Stimulated activated memory B cell treated with anti-CD40 and anti-IgM and Interleukin-4, amounts not matched to agents 10 μg/mL and 1 μg/mL and 100 μg/mL, for 72 hours (primary cell): ENCODE data around the gene TSPAN9.

ENCODE experiments used
- ATAC-seq: fragments of 150-1000 bp; cut with Tn5 transposase; 2 replicates; pipeline ENCODE4 v1.10.0; 2021
- H3K27ac Mint-ChIP-seq: one replicate; pipeline ENCODE4 v1.8.0; 2022; ENCODE audit warnings: mild to moderate bottlenecking, mixed read lengths
- H3K27me3 Mint-ChIP-seq: one replicate; pipeline ENCODE4 v1.8.0; 2022; ENCODE audit warnings: mixed read lengths
- H3K36me3 Mint-ChIP-seq: one replicate; pipeline ENCODE4 v1.8.0; 2022; ENCODE audit warnings: mixed read lengths
- H3K4me1 Mint-ChIP-seq: one replicate; pipeline ENCODE4 v1.8.0; 2022; ENCODE audit warnings: mixed read lengths
- H3K4me3 Mint-ChIP-seq: one replicate; pipeline ENCODE4 v1.8.0; 2022; ENCODE audit warnings: mild to moderate bottlenecking, moderate library complexity, mixed read lengths
- H3K9me3 Mint-ChIP-seq: one replicate; pipeline ENCODE4 v1.8.0; 2022; ENCODE audit warnings: mixed read lengths

The TSPAN9 gene

DNA sequence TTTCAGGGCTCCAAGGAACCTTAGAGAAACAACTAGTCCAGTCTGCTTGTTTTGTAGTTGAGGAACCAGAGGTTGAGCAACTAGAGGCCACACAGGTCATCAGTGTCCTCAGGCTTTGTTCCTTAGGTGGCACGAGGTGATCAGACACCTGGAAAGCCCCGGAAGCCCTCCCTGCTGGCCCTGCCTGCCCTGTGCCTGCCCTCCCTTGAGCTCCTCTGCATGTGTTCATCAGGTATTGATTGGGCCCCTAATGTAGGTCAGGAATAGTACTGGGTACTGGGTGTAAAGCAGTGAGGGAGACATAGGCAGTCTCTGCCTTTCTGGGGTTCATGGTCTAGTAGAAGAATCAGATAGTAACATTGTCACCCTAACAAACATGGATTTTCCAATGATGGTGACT is 114.3 kb downstream of the TSPAN9 start:
- ATAC-seq = no peak
- peaks cover 34% of the 10 kb centered on the region for H3K4me1 Mint-ChIP-seq
- peaks cover 50% of the 10 kb centered on the region for H3K27me3 Mint-ChIP-seq
- no peaks in the 10 kb centered on the region for H3K36me3 Mint-ChIP-seq
- H3K4me3 Mint-ChIP-seq = no peak overlapping the region
- H3K9me3 Mint-ChIP-seq = no peaks in the 10 kb centered on the region
- H3K27ac Mint-ChIP-seq = no peak overlapping the region

DNA sequence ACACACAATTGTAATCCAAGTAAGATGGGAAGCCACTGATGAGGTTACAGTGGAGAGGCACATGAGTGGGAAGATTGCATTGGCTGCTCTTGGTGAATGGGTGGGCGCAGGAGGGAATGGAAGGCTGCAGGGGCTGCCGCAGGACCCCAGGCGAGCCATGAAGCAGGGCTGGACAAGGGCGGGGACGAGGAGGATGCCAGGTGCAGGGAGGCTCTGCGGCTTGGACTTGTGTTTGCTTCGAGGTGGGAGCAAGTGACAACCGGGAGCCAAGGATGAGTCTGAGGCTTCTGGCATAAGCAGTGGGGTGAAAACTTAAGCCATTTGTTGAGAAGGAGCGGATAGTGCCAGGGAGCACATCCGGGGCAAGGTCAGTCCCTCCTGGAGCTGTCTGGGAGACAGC is 115.0 kb downstream of the TSPAN9 start:
- peaks cover 29% of the 10 kb centered on the region for H3K4me1 Mint-ChIP-seq
- H3K27ac Mint-ChIP-seq = no peak overlapping the region
- no peak for ATAC-seq
- no peaks in the 10 kb centered on the region for H3K9me3 Mint-ChIP-seq
- no peak overlapping the region for H3K4me3 Mint-ChIP-seq
- no peaks in the 10 kb centered on the region for H3K36me3 Mint-ChIP-seq
- peaks cover 58% of the 10 kb centered on the region for H3K27me3 Mint-ChIP-seq

DNA sequence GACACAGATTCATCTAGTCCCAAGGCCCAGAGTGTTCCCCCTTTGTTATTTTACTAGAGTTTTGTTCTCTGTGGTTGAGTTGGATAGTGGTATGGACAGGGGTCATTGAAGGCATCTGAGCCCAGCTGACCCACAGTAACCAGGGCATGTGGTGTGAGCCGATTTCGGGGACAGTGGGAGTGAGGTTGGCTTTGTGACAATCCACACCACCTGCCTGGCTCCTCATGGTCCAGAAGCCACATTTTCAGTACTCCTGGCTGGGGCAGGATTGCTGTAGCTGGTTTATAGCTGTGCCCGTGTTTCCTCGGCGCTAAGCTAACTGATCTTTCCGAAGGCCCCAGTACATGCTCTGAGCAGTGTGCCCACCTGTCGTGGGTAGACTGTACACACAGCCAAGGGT is 116.0 kb downstream of the TSPAN9 start:
- Mint-ChIP-seq H3K4me1 (peaks cover 20% of the 10 kb centered on the region), H3K9me3 (no peaks in the 10 kb centered on the region)

DNA sequence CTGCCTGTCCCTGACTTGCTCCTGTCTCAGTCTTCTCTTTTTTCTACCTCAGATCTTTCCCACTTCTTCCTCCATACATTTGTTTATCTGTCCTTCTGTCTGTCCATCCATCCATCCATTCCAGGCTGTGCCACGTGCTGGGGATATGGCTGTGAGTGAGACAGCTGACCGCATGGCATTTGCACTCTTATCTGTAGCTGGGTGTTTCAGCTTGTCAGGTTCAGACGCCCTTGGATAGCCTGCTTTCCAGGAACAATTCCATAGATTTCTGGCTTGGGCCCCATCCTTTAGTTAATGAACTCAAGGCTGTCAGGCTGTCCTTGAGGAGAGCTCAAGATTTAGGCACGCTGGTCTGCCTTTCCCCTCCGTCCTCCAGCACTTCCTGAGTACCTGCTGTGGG is 116.6 kb downstream of the TSPAN9 start:
- peaks cover 53% of the 10 kb centered on the region for H3K27me3 Mint-ChIP-seq
- peaks cover under 1% of the 10 kb centered on the region for H3K36me3 Mint-ChIP-seq
- no peak overlapping the region for H3K27ac Mint-ChIP-seq
- H3K4me1 Mint-ChIP-seq = peaks cover 14% of the 10 kb centered on the region
- no peak overlapping the region for H3K4me3 Mint-ChIP-seq
- no peak for ATAC-seq
- no peaks in the 10 kb centered on the region for H3K9me3 Mint-ChIP-seq

More for the DNA sequence above, 116.0 kb downstream of the TSPAN9 start:
- H3K27me3 Mint-ChIP-seq = peaks cover 57% of the 10 kb centered on the region
- no peak overlapping the region for H3K27ac Mint-ChIP-seq
- no peak for ATAC-seq
- no peak overlapping the region for H3K4me3 Mint-ChIP-seq
- H3K36me3 Mint-ChIP-seq = no peaks in the 10 kb centered on the region

DNA sequence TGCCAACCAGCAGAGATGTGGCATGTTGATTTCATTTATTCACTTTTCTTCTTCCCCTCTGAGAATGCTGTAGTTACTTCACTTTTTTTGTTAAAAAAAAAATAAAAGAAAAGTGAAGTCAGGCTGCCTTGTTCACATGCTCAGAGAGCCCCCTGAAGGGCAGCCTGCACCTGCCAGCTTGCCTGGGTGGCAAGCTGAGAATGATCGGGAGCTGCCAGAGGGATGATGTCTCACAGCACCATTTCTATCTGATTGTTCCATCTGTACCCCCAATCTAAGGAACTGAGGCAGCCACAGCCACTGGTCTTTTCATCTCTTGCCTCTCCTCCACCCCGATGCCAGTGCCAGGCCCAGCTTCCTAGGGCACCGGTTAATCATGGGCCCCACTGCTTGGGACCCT is 118.2 kb downstream of the TSPAN9 start:
- Mint-ChIP-seq H3K27me3 (peaks cover 59% of the 10 kb centered on the region), H3K27ac (no peak overlapping the region), H3K4me1 (peaks cover 22% of the 10 kb centered on the region)

DNA sequence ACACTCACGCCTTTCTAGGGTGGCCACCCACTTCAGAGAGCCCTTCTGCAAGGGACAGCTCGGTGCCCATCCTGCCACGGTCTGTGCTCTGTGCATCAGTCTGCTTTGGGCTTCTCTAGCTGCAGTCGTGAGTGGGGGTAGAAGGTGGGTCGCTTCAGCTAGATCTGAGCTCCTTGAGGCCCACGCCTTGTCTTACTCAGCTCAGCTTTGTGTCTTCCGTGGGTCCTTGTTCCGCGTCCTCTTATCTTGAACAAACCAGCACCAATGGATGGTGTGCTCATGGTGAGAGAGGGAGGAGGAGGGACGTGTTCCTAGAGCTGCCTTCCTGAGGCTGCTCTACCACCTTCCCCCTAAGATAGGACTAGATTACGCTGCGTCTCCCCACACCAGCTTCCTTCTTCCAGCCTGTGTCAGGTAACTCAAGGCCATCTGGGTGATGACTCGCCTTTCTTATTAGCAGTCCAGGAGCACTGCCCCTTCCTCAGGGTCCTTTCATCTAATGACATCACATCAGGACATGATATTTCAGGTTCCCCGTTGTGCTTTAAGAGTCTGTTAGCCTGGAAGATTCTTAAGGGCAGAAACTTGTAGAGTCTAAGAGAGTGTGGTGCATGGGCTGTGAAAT is 118.8 kb downstream of the TSPAN9 start:
- Mint-ChIP-seq H3K36me3 (peaks cover 4% of the 10 kb centered on the region), H3K27ac (no peak overlapping the region), H3K9me3 (no peaks in the 10 kb centered on the region), H3K4me3 (no peak overlapping the region), H3K4me1 (peaks cover 23% of the 10 kb centered on the region), H3K27me3 (peaks cover 63% of the 10 kb centered on the region)
- no peak for ATAC-seq

More for the DNA sequence above, 118.2 kb downstream of the TSPAN9 start:
- ATAC-seq = no peak
- Mint-ChIP-seq H3K36me3 (peaks cover 4% of the 10 kb centered on the region), H3K4me3 (no peak overlapping the region), H3K9me3 (no peaks in the 10 kb centered on the region)

DNA sequence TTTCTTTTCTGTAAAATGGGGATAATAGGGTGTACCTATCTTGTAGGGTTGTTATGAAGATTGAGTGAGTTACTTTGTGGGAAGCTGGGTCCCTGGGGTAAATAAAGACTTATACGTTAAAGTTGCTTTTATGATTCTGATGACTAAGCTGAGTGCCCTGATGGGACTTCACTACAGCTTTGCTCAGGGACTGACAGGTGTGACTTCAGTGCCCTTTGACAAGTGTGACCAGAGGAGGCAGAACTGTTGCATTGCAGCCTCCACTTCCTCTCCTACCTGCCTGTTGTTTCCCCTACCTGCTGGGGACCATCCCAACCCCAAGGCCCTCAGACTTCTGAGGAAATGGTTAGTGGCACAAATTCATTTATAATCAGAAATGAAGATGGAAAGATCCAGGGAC is 119.3 kb downstream of the TSPAN9 start:
- no peak for ATAC-seq
- peaks cover 66% of the 10 kb centered on the region for H3K27me3 Mint-ChIP-seq
- peaks cover 28% of the 10 kb centered on the region for H3K4me1 Mint-ChIP-seq
- no peak overlapping the region for H3K4me3 Mint-ChIP-seq
- H3K36me3 Mint-ChIP-seq = peaks cover 4% of the 10 kb centered on the region
- no peak overlapping the region for H3K27ac Mint-ChIP-seq
- H3K9me3 Mint-ChIP-seq = no peaks in the 10 kb centered on the region

DNA sequence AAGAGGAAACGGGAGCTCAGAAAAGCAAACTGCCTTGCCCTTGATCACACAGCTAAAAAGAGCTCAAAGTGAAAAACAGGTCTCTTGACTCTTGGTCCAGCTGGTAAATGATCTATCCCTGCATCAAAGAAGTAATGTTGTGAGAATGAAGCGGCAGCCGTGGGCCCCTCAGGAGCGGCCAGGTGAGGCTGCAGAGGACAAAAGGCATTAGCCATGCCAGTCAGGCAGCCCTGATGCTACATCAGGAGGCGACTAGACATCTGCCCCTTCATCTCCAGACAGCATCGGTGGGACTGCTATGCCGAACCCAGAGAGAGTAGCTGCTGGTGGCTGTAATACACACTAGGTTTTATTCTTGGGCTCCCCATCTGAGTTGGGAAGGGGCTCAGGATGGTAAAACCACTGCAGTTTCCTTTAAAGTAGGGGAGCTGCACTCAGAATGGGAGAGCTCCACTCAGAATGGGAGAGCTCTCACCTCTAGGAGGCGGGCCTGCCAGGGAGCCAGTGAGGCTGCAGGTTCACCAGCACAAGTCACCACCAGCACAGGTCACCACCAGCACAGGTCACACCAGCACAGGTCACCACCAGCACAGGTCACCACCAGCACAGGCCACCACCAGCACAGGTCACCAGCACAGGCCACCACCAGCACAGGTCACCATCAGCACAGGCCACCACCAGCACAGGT is 120.1 kb downstream of the TSPAN9 start:
- Mint-ChIP-seq H3K9me3 (no peaks in the 10 kb centered on the region), H3K27ac (no peak overlapping the region), H3K27me3 (peaks cover 66% of the 10 kb centered on the region), H3K4me3 (no peak overlapping the region), H3K4me1 (peaks cover 30% of the 10 kb centered on the region), H3K36me3 (peaks cover 4% of the 10 kb centered on the region)
- ATAC-seq = no peak

DNA sequence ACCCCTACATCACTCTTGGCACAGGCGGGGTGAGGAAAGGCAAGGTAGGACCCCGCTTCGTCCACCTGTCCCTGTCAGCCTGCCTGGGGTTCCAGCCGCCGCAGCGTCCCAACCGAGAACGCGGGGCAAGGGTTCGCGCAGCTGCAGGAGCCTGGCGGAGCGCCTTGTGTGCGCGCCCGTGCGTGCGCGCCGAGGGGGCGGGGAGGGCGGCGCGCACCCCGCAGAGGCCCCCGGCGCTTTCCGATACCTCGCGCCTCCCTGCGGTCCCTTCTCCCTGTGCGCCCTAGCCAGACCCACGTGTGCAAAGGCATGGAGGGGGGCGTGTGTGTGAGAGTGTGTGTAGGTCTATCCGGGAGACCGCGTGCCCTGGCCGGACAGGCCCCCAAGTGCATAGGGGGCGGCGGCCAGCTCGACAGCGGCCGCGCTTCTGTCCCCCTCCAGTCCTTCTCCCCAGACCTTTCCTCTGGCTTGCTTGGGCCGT is 122.4 kb downstream of the TSPAN9 start:
- Mint-ChIP-seq H3K4me3 (peak overlapping the region; percentile 73), H3K9me3 (no peaks in the 10 kb centered on the region), H3K4me1 (peaks cover 36% of the 10 kb centered on the region), H3K27me3 (peaks cover 77% of the 10 kb centered on the region), H3K27ac (no peak overlapping the region), H3K36me3 (peaks cover 4% of the 10 kb centered on the region)
- peak; percentile 11 for ATAC-seq

DNA sequence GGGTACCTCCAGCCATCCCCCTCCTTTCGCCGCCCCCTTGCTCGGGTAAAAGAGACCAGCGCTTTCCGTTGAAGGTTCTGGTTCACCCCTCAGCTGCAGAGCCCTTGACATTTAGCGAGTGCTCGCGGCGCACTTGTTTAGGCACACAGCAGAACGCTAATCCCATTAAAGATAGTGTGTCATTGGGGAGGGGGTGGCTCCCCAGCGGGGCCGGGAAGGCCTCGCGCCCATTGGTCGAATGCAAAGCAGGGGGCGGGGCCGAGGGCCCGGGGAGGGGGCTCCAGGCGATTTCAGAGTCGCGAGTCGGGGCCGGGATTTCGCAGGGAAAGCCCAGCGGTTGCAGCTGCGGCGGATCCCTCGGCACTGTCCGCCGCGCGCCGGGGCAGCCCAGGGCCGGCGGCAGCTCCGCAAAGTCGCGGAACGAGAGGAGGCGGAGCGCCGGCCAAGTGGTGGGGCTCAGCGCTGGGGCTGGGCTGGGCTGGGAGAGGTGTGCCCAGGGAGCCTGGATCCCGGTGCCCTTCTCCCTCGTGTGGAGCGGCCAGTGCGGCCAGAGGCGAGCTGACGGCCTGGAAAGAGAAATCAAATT is 122.9 kb downstream of the TSPAN9 start:
- H3K9me3 Mint-ChIP-seq = no peaks in the 10 kb centered on the region
- ATAC-seq = peak; percentile 34
- peaks cover 82% of the 10 kb centered on the region for H3K27me3 Mint-ChIP-seq
- peak overlapping the region; percentile 73 for H3K4me3 Mint-ChIP-seq
- H3K4me1 Mint-ChIP-seq = peaks cover 36% of the 10 kb centered on the region
- peaks cover 4% of the 10 kb centered on the region for H3K36me3 Mint-ChIP-seq
- no peak overlapping the region for H3K27ac Mint-ChIP-seq

DNA sequence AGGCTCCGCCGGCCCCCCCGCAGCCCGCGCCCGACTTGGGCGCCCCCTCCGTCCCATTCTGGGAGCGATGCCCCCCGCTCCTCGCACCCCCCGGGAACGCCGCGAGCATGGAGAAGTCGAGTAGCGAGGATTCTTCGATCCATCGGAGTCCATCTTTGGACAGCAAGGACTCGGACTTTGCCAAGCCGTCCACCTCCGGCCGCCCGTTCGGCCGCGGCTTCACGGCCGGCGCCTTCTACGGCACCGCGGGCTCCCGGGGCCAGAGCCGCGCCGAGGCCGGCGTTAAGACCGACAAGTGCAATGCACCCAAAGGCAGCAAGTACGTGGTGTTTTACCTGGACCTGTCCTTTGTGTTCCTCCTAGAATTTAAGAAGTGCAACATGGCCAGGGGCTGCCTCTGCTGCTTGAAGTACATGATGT is 123.6 kb downstream of the TSPAN9 start:
- ATAC-seq = no peak
- Mint-ChIP-seq H3K27me3 (peaks cover 85% of the 10 kb centered on the region), H3K36me3 (peaks cover 4% of the 10 kb centered on the region), H3K9me3 (no peaks in the 10 kb centered on the region), H3K27ac (no peak overlapping the region), H3K4me1 (peaks cover 36% of the 10 kb centered on the region), H3K4me3 (peak overlapping the region; percentile 56)

DNA sequence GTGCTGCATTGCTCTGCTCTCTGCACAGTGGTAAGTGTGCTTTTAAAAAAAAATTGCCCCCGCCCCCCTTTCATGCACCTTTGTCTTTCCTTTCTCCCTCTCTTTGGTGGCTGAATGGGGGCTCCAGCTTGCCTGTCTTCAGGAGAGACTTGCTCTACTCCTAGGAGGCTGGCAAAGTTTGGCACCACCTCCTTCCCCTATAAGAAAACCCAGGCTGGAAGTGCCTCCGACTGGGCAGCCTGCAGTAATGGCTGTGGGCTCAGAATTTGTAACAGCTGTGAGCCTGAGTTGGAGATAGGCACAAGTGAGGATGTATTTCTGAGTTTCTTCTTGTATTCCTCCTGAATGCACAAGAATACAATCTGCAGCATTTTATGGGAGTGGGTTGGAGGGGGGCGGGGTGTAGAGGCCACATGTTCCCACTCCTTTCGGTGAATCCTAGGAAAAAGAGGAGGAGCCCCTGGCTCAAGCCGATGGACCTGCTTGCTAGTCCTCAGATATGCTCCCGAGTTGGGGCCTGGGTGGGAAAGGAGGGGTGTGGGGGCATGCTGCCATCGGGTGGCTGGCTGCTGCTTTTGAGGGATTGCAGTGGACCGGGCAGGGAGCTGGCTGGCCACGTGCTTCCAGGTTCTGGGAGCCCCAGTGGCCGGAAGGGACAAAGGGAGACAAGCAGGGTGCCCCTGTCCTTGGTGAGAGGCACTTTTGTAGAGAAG is 124.3 kb downstream of the TSPAN9 start:
- Mint-ChIP-seq H3K36me3 (peaks cover 4% of the 10 kb centered on the region), H3K27ac (no peak overlapping the region), H3K27me3 (peaks cover 79% of the 10 kb centered on the region), H3K4me3 (peak overlapping the region; percentile 56), H3K9me3 (no peaks in the 10 kb centered on the region), H3K4me1 (peaks cover 30% of the 10 kb centered on the region)
- ATAC-seq = no peak

DNA sequence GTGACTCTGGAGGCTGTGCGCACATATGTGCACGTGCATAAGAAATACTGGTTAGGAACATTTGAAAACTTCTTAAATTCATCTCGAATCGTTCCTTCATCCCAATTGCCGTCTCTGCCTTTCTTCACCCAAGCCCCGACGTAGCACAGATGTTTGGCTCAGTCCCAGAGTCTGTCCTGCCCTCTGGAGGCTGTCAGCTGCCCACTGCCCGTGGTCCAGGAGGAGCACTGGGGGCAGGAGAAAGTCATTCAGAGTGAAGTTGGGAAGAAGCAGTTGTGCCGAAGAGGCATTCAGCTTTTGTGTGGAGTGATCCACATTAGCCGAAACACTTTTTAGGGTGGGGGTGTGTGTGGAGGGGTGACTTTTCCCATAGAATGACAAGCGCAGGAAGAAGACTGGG is 124.9 kb downstream of the TSPAN9 start:
- peaks cover 4% of the 10 kb centered on the region for H3K36me3 Mint-ChIP-seq
- H3K27me3 Mint-ChIP-seq = peaks cover 73% of the 10 kb centered on the region
- H3K4me3 Mint-ChIP-seq = no peak overlapping the region
- H3K4me1 Mint-ChIP-seq = peaks cover 28% of the 10 kb centered on the region
- H3K9me3 Mint-ChIP-seq = no peaks in the 10 kb centered on the region
- no peak overlapping the region for H3K27ac Mint-ChIP-seq
- ATAC-seq = no peak

DNA sequence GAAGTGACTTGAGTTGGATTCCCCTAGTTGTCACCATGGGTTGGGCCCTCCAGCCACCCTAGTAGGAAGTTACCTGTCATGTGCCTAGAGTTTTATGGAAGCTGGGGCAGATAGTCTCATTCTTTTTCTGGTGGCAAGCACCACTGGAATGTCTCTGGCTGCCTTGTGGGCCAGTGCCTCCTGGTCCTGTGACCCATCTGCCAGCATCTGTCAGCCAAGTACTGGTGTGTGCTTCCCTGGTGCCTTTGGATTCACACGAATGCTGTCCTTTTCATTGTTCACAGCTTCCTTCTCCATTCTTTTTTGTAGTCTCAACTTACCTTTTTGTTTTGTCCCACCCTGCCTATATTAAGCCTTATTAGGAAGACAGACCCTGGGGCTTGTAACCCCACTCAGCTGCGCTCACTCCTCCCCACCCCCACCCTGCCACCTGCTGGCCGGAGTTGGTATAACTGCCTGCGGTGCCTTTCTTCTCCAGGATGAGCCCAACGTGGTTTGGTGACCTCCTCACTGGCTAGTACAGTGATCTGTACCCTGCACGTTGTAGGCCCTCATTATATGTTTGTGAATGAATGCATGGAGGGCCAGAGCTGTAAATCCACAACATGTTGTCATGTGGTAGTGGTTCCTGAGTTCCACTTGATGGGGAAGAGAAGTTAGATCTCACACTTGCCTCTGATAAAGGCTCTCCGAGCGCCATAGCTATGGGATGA is 125.7 kb downstream of the TSPAN9 start:
- Mint-ChIP-seq H3K27ac (no peak overlapping the region), H3K4me1 (peaks cover 28% of the 10 kb centered on the region), H3K9me3 (no peaks in the 10 kb centered on the region), H3K36me3 (peaks cover 4% of the 10 kb centered on the region), H3K4me3 (no peak overlapping the region), H3K27me3 (peaks cover 75% of the 10 kb centered on the region)
- ATAC-seq = peak; percentile 49

DNA sequence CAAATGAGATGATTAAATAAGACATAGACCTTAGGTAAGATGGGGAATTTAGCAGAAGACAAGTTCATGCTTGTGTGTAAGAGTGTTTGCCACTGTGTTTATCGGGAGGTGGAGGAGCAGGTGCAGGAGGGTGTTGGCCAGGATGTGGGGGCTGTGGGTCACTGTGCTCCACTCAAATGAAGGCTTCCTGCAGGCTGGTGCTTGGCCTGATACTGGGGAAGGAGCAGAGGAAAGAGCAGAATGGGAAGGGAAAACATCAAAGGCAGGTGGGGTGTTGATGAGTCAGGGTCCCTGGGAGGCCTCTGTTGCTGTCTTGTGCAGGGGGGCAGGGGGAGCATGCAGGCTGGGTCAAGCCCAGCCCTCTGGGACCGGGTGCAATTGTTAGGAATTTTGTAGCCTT is 126.5 kb downstream of the TSPAN9 start:
- peaks cover 78% of the 10 kb centered on the region for H3K27me3 Mint-ChIP-seq
- H3K36me3 Mint-ChIP-seq = peaks cover 4% of the 10 kb centered on the region
- ATAC-seq = no peak

More for the DNA sequence above, 126.5 kb downstream of the TSPAN9 start:
- H3K9me3 Mint-ChIP-seq = no peaks in the 10 kb centered on the region
- no peak overlapping the region for H3K4me3 Mint-ChIP-seq
- H3K4me1 Mint-ChIP-seq = peaks cover 28% of the 10 kb centered on the region
- no peak overlapping the region for H3K27ac Mint-ChIP-seq
